Measurements from ENCODE around the gene RPS21.
"Not testable (repeated sequence)": the region's sequence is repeated elsewhere in the genome, so short reads cannot be mapped to it uniquely, and the experiment has no call there.

Gene RPS21

GRCh38 chr20:62413025-62413570, 26.2 kb downstream of the RPS21 start:
- no peak for DNase-seq

GRCh38 chr20:62413896-62414481, 27.1 kb downstream of the RPS21 start:
- no peak for DNase-seq

GRCh38 chr20:62415354-62416111, 28.6 kb downstream of the RPS21 start:
- DNase-seq: no peak

GRCh38 chr20:62416651-62417637, 30.0 kb downstream of the RPS21 start:
- DNase-seq: no peak

GRCh38 chr20:62417981-62418708, 31.2 kb downstream of the RPS21 start:
- no peak for DNase-seq

GRCh38 chr20:62418709-62419487, 32.0 kb downstream of the RPS21 start:
- DNase-seq: no peak

- DNase-seq: no peak
Observed at GRCh38 chr20:62419759-62420158, 32.9 kb downstream of the RPS21 start.

- DNase-seq: no peak
Observed at GRCh38 chr20:62420846-62421715, 34.2 kb downstream of the RPS21 start.

GRCh38 chr20:62421716-62421990, 34.8 kb downstream of the RPS21 start:
- no peak for DNase-seq

- DNase-seq: no peak
Observed at GRCh38 chr20:62422636-62423325, 35.9 kb downstream of the RPS21 start.

- DNase-seq: no peak
Observed at GRCh38 chr20:62423326-62423706, 36.4 kb downstream of the RPS21 start.

- DNase-seq: no peak
Observed at GRCh38 chr20:62424249-62425107, 37.6 kb downstream of the RPS21 start.

GRCh38 chr20:62425281-62426058, 38.6 kb downstream of the RPS21 start:
- no peak for DNase-seq

GRCh38 chr20:62426059-62426348, 39.1 kb downstream of the RPS21 start:
- DNase-seq: not testable (repeated sequence)

- DNase-seq: no peak
Observed at GRCh38 chr20:62426699-62427131, 39.8 kb downstream of the RPS21 start.

GRCh38 chr20:62427172-62428001, 40.5 kb downstream of the RPS21 start, which contains the start of gene RBBP8NL:
Gene RBBP8NL, minus strand, starts transcription at chr20:62427539. Its CDS starts 7,892 bp downstream, at chr20:62419647.
- peak; percentile 65 for DNase-seq

GRCh38 chr20:62428002-62428372, 41.1 kb downstream of the RPS21 start:
- no peak for DNase-seq

All from NCI-H1105 treated with DMSO at 0.1 percent for 48 hours (cell line).